Stimulated activated CD8-positive, alpha-beta memory T cell treated with anti-CD3 and anti-CD28 coated beads, Interleukin-7, amount 100 ng/mL, for 24 hours (primary cell): ENCODE measurements around the gene TCEANC2.

ENCODE experiments used
- DNase-seq: peaks from one replicate; pipeline ENCODE4 v3.0.0-alpha.2; 2020; ENCODE audit warnings: low read depth

TCEANC2 gene

DNA sequence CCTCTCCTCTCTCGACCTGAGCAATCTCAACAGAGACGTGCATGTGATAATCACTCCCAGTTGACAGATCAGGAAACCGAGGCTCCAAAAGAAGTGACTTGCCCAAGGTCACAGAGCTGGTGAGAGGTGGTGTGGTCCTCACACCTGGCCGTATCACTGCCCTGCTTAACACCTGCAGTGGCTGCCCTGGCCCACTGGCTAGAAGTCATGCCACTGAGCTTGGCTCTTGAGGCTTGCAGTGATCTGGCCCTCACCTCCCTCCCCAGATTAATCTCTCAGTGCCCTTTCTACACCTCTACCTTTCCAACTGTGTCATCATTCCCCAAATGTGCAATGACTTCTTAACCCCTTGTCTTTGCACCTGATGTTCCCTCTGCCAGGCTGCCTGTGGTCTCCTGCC lies 60.6 kb downstream of the TCEANC2 start:
- no peak for DNase-seq

DNA sequence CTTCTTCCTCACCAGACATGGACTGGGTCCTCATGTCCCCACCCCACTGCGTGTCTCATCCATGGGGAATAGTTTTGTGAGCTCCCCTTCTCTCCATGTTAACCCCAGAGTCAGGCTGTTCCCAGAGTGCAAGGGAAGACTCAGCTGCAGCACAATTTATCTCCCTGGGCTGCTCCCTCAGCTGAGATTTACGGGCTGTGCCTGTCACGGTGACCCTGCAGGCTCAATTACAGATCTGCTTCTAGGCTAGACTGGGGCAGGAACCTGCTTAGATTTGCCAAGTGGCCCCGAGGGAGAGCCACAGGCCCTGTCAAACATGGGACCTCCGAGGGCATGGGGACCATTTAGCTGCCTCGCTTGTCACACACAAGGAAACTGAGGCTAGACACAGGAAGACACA lies 61.5 kb downstream of the TCEANC2 start:
- no peak for DNase-seq

DNA sequence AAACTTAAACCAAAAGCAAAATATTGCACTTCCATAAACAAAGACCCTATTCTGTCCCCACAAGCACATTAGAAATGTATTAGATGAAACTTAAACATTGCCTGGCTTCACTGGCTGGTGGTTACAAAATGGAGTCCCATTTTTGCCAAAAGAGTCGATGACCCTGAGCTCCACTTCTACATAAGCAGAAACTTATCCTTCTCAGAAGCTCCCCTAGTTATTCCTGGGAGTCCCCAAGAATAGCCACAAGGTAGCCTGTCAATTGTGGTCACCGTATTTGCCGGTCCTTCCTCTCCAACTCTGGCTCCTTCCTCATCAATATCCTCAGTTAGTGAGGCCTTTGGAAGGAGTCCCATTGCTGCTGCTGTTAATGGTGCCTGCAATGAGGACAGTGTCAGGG lies 62.1 kb downstream of the TCEANC2 start:
- no peak for DNase-seq

DNA sequence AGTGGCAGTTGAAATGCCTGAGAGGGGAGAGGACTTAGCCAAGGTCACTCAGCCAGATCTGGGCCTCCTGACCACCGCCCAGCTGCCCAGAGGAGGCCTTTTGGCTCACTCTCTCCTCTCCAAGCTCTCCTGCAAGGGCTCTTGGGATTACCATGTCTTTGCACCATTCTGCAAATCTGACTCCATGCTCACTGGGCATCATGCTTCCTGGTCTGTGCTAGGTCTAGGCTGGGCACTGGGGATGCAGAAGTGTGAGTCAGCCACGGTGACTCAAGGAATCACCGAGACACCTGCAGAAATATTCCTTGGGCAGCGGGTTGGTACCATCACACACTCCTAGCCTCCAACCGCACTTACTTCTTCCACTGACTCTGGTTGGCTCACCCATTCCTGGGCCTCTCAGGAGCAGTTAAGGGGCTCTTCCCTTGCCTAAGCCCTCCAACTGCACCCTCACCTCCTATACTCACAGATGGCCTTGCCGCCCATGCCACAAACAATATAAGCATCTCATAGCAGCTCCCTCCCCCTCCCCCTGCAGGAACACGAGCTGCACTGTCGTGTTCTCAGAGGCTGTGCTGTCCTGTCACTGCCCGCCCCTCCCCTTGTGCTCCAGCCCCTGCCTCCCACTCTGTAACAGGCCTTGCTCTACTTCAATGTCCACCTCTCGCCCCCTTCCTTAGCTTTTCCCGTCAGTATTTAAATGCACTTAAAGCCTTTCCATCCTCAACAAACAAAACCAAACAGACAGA lies 64.6 kb downstream of the TCEANC2 start:
- no peak for DNase-seq

DNA sequence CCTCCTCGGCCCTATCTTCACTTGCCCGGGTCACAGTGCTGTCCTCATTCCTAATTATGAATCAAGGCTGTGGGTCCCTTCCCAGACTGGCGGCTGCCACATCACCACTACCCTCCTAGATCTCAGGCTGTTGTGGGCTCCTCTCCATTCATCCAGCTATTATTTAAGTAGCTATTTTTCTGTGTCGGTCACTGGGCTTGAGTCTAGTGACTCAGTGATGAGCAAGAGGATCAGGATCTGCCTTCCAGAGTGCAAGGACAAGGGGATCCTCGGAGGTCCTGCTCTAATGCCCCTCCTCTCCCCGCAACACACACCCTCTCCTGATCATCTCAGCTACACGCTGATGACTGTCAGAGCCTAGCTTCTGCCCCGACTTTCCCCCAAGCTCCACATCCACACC lies 65.3 kb downstream of the TCEANC2 start:
- DNase-seq, result no peak

DNA sequence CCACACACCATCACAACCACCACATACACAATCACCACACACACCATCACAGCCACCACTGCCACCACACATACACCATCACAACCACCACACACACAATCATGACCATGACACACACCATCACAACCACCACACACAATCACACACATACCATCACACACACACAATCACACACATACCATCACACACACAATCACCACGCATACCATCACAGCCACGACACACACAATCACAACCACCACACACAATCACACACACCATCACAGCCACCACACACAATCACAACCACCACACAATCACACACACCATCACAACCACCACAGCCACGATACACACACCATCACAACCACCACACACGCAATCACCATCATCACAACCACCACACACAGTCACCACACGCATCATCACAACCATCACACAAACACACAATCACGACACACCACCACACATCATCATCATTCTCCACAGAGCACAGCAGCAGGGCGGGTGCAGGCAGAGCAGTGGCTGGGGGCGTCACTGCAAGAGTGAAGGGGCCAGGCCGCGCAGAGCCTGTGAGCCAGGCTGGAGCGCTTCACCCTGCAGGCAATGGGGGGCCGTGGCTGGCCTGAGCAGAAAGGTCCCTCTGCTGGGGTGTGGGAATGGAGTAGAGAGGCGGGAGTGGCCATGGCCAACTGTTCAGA lies 66.8 kb downstream of the TCEANC2 start:
- DNase-seq, result no peak

DNA sequence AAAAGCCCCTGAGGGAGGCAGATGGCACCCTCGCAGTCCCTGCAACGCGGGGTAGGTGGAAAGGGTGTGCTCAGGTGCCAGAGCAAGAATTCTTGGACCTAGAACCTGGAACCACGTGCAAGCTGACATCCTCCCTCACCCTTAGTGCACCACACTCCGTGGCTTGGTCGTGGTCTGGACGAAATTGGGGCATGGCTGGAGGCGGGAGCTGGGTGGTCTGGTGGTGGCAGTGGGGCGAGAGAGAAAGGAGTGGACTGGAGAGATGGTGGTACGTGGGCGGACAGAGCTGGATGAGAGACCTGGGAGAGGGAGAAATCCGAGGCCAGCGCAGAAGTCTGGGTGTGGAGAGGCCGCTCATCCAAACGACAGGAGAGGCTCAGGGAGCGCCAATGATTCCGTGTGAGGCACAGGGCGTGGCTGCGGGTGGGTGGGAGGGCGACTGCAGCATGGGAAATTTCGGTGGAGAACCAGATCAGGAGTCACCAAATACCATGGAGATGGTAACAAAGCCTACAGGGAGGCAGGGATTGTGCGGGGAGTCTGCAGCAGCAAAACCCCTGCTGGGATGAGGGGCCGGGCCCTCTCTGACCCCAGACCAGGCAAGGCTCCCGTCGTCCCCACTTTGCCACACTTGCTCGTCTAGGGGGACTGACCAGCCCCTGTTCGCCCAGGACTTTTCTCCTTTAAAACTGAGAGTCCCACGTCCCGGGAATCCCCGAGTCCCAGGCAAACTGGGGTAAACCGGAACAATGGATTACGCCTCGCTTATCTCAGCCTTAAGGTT lies 67.5 kb downstream of the TCEANC2 start:
- DNase-seq, result no peak

DNA sequence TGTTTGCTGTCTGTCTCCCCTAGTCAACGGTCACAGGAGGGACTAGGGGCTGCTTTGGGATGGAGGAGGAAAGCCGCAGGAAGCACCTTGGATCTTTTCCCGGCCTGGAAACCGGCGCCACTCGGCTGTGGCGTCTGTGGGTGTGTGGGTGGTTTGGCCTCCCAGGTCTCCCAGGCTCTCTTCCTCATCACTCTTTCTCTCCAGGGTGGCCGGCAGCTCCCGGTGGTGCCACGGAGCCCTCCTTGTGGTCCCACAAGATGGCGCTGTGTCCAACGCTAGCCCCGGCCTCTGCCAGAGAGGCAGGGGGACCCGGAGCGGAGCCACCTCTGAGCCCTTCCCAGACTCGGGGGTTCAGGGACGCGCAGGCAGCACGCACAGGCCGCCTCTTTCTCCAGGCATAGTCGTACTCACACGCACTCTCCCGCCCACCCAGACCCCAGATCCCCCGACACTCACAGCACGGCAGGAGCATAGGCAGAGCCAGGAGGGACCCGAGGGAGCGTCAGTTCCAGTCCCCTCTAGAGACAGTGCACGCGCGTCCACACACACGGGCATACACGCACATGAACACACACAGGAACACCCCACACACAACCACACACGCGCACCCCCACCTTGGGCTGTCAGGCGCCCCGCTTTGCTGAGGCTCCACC lies 68.2 kb downstream of the TCEANC2 start:
- DNase-seq, result peak; percentile 46

DNA sequence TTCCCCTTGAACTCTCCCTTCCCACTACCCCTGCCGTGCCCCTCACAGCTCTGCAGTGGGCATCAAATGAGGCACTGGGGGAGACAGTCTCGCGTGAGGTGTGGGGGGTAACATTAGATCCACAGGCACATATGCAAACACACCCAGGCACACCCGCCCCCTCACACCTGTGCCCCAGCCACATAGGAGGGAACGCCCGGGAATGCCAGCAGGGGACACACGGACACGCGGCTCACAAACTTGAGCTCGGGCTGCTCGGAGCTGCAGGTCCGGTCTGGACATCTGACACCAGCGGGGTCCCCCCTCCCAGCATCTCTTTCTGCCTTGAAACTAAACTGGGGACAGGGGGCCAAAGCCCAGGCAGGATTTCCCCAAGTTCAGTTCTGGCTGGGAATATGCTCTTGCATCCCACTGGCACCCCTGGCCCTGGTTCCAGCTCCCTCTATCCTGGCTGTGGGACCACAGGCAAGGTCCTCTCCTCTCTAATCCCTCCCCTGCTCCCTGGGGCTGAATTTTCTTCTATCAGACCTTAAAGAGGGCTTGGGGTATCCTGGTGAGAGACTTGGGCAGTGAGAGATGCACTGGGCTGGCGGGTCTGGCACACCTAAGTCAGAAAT lies 68.8 kb downstream of the TCEANC2 start:
- no peak for DNase-seq

DNA sequence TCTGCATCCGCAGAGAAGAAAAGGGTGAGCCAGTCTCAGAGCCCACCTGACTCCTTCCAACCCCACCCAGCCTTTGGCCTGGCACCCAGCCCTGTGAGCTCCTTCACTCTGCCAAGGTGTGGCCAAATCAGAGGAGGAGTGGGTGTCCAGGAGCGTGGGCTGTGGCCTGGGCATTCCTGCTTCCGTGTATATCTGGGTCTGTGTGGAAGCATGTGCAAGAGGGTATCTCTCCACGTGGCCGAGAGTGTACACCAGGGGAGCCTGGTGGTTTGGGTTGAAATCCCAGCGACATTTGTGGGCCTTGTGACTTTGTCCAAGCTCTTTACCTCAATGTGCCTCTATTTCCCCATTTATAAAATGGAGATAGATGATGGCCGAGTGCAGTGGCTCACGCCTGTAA lies 69.6 kb downstream of the TCEANC2 start:
- DNase-seq, result no peak

DNA sequence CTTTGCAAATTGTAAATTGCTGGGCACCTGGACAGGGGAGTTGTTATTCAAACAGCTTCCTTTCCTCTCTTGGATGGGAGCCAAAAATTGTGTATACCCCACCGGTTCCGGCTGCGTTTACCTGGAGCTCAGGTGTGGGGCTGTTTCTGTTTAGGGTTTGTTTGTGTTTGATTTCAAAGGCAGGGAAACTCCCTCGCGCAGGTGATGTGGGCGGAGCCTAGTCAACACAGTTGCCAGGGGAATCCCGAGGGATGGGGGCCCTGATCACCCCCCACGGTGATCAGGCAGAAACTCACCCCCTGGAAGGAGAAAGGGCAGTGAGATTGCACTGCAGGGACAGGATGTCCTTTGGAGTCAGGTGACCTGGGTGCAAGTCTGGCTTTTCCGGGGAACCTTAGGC lies 71.1 kb downstream of the TCEANC2 start:
- DNase-seq, result no peak

DNA sequence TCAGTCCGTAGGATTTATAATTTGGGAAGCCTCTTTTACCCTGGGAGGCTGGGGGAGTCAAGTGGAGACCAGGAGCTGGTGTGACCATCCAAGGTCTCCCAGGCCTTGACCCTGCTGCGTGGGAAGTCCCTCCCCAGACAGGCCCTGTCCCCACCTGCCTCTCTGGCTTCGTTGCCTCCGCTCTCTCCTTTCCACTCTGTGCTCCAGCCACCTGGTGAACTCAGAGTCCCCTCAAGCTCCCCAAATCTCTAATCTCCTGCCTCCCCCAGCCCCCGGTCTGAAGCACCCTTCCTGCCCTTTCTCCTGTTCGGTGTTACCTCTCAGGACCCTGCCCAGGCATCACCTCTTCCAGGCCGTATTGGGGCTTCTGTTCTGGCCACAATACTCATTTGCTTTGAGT lies 71.5 kb downstream of the TCEANC2 start:
- DNase-seq, result no peak

DNA sequence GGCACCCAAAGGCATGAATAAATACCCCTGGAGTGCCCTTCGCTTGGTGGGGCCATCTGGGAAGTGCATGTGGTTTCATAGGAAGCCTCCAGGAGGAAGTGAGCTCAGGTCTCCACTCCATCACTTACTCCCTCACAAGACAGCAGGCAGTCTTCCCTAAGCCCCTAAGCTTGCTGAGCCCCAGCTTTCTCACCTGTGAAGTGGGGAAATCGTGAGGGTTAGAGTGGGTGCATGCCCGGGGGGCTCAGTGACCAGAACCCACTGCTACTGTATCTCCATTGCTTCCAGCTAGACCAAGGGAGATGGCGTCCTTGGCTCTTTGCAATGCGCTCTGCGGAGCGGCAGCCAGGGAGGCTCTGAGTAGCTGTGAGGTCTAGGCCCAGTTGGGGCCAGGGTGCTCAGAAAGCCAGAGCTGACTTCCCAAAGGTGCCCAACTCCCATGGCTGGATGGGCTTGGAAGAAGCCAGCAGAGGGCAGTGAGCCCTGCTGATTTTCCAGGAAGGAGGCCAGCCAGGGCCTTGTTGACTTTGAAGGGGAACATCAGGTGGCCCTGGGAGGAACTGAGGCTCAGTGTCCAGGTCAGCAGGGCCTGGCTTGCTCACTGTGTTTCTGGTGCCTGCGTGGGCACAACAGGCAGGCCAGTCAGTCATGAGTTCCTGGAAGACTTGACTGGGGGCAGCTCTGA lies 72.1 kb downstream of the TCEANC2 start:
- no peak for DNase-seq

DNA sequence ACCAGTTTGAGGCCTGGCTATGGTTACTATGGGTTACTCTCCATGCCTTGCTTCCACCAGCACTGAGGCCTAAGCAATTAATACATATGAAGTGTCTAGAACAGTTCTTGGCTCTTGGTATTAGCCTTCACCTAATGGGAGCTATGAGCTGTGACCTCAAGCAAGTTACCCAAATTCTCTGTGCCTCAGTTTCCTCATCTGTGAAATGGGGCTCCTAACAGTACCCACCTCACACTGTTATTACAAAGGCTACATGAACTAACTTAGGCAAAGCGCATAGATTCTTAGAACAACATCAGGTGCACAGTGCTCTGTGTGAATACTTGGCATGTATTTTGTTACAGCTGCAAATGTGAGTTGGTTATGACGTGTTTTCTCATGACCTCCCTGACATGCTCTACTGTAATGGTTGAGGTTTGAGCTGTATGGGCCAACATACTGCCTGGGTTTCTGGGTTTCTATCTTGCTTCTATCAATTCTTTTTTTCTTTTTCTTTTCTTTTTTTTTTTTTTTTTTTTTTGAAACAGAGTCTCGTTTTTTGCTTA lies 72.9 kb downstream of the TCEANC2 start:
- no peak for DNase-seq

DNA sequence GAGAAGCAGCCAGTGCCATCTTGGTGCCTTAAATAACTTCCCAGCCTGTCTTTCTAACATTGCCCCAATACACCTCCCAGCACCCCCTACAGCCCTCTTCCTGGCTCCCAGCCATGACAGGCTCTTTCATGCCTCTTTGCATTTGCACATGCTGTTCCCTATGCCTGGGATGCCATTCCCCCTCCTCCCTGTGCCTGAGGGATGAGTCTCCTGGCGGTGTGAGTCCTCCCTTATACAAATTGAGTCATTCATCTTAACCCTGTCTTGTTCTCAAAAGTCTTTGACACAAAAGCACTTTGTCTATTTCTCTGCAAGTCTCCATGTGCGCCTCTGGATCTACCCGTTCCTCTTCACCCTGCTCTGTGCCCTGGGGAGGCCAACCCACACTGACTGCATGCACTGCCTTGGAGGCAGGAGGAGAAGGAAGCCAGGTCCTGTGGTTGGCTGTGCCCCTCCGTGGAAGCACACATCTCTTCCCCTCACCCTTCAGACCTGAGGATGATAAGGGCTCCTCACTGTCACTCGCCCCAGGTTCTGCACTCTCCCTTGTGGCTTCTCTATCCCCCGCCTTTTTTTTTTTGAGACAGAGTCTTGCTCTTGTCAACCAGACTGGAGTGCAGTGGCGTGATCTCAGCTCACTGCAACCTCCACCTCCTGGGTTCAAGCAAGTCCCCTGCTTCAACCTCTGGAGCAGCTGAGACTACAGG lies 74.3 kb downstream of the TCEANC2 start:
- DNase-seq, result no peak

DNA sequence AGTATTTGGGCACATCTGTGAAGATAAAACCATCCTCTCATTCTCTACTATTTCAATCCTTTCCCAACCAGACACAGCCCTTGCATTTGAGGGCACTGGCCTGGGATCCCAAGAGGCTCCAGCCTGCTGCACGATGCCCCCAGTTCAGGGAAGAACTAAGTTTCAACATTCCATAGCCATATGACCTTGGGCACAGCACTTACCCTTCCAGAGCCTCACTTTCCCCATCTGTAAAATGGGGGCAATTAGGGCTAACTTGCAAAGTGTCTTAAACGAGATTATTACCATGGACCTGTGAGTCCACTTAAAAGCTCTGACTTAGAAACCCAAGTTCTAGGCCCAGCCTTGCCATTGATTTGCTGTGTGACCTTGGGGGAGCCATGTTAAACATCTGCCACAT lies 76.5 kb downstream of the TCEANC2 start:
- DNase-seq, result no peak

DNA sequence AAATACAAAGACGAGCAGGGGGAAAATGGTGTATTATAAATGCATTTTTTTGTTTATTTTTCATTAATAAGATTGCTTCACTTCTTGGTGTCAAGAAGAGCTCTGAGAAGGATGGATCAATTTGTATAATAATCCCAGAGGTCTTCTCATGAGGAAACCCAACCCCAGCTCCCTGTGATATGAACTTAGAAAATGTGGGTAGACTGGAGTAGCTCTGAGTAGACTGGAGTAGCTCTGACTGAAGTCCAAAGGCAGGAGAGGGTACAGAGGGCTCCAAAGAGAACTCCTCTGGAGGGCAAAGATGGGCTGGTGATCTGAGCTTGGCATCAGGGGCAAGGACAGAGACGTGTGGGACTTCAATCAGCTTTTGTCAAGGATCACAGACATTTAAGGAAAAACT lies 78.0 kb downstream of the TCEANC2 start:
- DNase-seq, result no peak

DNA sequence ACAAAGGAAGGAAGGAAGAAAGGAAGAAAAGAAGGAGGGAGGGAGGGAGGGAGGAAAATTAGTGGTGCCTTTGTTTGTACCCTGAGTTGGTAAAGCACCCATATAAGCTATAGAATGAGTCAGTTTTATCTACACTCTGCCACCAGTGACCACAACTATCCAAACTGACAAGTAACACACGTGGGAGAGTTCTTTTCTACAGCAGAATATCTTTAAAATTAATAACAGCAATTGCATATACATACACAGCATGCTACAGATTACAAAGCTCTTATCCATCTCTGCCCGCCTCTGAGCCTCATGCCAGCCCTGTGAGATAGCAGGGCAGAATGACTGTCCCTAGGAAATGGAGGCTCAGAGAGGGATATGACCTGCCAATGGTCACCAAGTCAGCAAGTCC lies 79.1 kb downstream of the TCEANC2 start:
- DNase-seq, result no peak

DNA sequence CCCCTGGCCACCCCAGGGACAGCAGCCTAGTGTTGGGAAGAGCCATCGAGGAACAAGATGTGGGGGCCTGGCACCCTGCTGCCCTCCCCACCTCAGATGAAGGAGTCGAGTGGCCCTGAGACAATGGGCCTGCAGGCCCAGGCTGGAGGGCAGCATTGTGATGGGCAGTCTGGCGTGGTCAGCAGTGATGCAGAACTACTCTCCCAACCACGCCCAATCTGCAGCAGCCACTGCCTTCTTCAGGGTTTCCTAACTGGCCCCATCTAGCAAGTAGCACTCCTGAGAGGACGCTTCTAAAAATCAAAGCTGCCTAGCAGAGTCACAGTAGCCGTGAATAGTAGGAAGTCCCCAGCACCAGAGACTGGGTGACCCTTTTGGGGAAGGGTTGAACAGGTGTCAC lies 80.9 kb downstream of the TCEANC2 start:
- DNase-seq, result no peak

DNA sequence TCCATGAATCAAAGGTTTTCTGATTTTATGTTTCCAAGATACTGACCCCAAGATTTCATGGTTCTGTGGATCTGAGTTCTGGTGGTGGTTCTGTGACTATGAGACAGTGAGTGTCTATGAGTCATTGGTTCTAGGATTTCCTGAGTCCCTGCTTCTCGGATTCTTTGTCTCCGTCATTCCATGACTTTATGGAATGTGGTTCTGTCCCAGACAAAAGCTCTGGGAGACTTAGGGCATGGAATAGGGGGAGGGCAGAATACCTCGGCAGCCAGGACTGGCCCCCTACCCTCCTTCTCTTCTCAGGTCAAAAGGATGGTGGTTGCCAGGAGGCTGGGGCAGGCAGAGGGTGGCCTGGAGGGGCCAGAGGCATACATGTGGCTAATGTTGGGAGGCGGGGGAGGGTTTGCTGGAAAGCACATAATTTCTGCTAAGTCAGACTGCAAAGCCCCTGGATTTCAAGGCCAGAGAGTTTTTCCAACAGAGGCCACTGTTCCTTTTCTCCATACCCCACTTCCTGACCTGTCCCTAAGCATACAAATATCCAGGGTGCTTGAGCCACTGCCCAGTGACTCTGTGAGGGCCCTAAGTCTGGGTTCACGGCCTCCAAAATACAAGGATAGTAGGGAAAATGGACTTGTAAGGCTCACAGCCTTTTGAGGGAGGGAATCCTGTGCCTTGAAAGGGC lies 82.2 kb downstream of the TCEANC2 start:
- DNase-seq, result no peak
